Measurements from ENCODE around the gene HTRA3.

GRCh38 chr4:8271821-8272220, 2.3 kb downstream of the HTRA3 start:
- TF ChIP-seq, protein P1, sequence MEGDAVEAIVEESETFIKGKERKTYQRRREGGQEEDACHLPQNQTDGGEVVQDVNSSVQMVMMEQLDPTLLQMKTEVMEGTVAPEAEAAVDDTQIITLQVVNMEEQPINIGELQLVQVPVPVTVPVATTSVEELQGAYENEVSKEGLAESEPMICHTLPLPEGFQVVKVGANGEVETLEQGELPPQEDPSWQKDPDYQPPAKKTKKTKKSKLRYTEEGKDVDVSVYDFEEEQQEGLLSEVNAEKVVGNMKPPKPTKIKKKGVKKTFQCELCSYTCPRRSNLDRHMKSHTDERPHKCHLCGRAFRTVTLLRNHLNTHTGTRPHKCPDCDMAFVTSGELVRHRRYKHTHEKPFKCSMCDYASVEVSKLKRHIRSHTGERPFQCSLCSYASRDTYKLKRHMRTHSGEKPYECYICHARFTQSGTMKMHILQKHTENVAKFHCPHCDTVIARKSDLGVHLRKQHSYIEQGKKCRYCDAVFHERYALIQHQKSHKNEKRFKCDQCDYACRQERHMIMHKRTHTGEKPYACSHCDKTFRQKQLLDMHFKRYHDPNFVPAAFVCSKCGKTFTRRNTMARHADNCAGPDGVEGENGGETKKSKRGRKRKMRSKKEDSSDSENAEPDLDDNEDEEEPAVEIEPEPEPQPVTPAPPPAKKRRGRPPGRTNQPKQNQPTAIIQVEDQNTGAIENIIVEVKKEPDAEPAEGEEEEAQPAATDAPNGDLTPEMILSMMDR (IDR thresholded peaks at IDR 0.05): no peak
- TF ChIP-seq POLR2A (IDR thresholded peaks at IDR 0.05): no peak
- no peak for TF ChIP-seq POLR2AphosphoS5 (IDR thresholded peaks at IDR 0.05)
- no peak for TF ChIP-seq EP300 (IDR thresholded peaks at IDR 0.05)

Measured in suprapubic skin (tissue), 4 donors.